NCI-H526 (cell line): Measurements from ENCODE around the gene SLC8A3.
"Not testable (repeated sequence)": the region's sequence is repeated elsewhere in the genome, so short reads cannot be mapped to it uniquely, and the experiment has no call there.

ENCODE experiments used
- DNase-seq, 2 experiments: peaks; one replicate each; lab custom pipeline; 2025; lab: John Stamatoyannopoulos, UW

Gene SLC8A3, protein sequence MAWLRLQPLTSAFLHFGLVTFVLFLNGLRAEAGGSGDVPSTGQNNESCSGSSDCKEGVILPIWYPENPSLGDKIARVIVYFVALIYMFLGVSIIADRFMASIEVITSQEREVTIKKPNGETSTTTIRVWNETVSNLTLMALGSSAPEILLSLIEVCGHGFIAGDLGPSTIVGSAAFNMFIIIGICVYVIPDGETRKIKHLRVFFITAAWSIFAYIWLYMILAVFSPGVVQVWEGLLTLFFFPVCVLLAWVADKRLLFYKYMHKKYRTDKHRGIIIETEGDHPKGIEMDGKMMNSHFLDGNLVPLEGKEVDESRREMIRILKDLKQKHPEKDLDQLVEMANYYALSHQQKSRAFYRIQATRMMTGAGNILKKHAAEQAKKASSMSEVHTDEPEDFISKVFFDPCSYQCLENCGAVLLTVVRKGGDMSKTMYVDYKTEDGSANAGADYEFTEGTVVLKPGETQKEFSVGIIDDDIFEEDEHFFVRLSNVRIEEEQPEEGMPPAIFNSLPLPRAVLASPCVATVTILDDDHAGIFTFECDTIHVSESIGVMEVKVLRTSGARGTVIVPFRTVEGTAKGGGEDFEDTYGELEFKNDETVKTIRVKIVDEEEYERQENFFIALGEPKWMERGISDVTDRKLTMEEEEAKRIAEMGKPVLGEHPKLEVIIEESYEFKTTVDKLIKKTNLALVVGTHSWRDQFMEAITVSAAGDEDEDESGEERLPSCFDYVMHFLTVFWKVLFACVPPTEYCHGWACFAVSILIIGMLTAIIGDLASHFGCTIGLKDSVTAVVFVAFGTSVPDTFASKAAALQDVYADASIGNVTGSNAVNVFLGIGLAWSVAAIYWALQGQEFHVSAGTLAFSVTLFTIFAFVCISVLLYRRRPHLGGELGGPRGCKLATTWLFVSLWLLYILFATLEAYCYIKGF

DNA sequence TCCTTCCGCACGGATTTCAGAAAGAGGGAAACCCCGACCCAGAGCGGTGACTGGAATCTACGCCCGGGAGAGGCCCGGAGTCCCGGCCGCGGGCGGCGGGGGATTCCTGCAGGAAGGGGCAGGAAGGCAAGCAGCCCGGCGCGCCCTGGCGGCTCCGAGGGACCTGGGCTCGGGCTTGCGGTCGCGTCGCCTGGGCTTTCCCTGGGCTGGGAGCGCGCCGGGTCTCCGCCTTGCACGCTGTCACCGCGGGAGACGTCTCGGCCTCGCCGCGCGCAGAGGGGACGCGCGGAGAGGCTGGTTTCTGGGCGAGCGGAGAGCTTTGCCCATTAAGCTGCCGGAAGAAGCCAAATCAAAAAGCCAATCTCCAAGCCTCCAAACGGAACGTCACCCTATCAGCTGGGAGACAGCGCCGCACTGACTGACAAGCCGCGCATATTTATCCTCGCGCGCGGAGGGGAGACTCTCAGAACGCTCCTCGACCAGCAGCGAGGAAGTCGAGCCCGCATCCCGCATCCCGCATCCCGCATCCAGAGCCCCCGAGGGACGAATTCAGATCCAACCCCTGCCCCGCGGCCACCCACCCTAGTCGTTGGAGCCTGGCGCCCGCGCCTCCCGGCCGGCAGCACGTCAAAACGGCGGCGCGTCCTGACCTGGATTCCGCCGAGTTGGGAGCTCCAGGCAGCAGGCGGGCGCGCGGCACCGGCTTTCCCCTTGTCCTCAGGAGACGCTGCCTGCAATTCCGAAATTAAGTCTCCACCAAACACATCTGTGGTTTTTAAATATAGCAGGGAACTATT, at the start of gene SLC8A3:
Gene SLC8A3, minus strand, starts transcription at position 293 of the 797 bp plus-strand sequence. CDS start 20,529 bp downstream, outside the sequence.
- peak; percentile 43 to 87 for DNase-seq

DNA sequence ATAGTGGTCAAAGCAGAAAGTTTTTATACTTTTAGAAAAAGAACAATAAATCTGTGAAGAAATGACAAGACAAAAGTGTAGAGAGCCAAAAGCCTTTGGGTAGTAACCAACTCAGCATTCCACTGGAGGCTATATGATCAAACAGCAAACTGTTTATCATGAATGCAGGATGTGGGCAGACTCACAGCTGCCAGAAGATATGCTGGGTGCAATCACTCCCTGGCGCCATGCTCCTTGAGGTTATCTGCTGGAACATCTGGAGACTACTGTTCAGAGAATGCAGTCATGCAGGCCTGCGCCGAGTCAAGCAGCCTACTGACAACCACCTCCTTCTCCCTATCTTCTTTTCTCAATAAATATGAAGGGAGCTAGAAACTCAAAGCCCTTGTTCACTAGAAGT, 49.0 kb upstream of the SLC8A3 start:
- no peak for DNase-seq

DNA sequence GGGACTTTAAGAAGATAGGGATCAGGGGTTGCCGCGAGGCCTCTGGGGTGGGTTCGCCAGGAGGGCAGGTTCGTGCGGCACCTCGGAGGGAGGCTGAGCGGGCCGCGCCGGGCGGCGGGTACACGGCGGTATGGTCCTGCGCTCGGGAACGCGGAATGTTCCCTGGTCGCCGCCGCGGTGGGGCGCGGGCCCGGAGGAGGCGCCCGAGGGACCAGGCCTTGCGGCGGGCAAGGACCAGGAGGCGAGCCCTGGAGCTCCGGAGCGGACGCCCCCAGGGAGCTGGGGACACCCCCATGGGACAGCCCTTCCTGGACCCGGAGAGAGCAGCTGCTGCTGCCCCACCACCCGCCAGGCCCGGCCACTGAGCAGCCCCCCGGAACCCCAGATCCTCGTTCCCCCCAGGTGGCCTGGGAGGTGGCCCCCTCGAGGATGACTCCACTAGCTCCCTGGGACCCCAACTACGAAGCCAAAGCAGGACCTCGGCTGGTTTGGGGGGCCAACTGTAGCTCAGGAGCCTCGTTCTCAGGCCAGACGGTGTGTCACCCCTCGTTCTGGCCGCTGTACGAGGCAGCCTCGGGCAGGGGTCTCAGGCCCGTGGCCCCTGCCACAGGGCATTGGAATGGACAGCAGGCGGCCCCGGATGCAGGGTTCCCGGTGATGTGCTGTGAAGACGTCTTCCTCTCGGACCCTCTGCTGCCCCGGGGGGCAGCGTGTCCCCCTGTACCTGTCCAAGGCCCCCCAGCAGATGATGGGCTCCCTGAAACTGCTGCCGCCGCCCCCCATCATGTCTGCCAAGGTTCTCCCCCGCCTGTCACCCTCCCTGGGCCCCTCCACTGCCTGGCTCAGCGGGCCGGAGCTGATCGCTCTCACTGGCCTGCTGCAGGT, 45.6 kb upstream of the SLC8A3 start:
- no peak for DNase-seq

DNA sequence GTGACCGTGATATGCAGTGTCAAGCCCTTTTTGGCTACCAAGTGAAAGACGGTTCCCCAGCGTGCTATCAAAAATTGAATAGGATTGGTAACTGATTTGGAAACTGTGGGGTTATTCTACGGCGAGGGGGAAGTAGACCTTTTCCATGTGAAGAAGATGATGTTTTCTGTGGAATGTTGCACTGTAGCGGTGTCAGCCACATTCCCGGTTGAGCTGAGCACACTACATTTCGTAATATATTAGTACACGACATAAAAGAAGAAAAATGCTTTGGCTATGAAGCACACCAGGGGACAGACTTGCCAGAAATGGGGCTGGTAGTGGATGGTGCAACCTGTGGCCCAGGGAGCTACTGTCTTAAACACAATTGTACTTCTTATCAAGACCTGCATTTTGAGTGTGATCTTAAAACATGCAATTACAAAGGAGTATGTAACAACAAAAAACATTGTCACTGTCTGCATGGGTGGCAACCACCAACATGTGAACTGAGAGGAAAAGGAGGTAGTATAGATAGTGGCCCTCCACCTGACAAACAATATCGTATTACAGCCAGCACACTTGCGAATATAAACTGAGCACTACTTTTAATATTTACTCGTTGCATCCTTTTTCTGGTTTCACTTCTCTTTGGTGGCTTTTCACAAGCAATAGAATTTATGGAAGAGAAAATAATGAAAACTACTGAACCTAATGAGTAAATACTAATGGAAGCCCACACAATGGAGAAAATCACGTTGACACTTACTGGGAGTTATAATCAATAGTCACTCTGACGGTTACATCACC, 43.2 kb upstream of the SLC8A3 start:
- not testable (repeated sequence) for DNase-seq

DNA sequence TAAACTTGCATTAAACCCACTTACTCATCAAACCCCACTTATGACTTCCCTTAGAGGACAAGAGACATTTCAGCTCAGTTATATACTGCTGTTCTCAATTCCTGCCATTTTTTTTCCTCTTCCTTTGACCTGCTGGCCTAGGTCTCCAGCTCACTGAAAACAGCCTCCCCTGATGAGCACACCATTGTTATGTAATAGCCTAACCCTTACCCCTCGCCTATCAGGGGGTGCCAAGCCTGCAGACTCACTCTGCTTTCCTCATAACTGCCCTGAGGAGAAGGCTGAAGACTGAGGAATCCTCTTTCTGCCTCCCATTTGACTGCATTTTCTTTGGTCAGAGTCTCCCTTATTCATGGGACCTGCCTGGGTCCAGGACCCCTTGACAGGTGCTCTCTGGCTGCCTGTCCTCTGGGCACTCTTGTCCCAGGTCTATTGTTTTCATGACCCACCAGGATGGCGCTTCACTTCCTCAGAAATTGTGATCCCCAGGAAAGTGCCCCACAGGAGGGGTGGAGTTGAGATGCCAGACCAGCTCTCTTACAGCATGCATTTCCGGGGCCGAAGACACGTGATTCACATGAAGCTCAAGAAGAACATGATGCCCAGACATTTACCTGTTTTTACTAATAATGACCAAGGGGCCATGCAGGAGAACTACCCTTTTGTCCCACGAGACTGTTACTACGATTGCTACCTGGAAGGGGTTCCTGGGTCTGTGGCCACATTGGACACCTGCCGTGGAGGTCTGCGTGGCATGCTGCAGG, 41.3 kb upstream of the SLC8A3 start:
- DNase-seq = not testable (repeated sequence)

DNA sequence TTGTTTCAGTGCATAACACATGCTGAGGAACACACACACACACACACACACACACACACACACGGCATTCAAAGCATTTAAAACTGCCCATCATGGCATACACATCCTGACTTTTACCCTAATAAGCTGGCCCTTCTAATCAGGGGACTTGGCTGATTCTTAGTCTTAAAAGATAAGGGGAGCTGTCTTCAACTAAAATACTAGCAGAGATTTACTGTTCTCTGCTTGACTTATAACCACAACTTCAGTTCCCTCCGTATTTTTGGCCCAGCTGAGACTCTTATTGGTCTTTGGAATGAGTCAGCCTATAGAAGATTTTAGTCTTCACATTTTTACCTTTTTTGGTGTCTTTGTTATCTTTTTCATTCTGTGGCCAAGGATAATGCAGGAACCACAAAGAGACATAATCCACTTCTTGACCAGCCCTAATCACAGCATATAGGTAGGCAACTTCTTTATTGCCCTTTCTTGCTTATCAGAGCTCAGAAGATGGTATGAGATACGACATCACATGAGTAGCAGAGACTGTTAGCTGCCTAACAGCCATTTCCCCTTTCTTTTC, 25.1 kb upstream of the SLC8A3 start:
- no peak for DNase-seq

DNA sequence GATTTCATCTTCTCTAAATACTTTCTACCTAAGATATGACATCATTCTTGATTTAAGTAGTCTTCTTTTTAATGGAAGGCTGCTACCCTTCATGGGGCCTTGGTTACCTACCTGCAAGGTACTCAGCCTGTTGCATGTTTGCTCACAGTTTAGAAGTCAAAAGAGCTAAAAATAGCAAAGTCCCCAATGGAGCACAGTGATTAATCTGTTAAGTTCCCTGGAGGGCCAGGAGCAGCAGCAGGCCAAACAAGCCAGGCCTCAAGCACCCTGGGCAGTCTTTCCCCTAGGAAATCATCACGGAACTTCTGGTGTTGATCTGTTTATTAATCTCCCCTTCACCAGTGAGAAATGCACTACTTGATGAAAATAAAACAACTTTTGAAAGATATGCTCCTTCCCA, 24.0 kb upstream of the SLC8A3 start:
- DNase-seq = no peak

DNA sequence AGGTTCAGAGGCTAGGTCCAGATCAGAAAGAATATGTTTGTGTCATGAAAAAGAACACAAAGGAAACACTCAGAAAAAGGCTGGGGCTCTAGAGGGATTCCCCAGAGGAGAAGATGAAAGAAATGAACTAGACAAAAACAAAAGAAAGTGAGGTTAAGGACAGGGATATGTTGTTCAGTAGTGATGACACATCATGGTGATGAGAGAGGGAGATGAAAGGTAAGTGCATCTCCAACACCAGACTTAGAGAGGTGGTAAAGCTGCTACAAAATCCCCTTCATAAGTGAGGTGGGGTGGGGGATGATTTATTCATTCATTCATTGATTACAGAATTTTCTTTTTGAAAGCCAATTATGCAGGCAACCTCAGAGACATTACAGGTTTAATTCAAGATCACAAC, 19.6 kb upstream of the SLC8A3 start:
- DNase-seq = no peak

DNA sequence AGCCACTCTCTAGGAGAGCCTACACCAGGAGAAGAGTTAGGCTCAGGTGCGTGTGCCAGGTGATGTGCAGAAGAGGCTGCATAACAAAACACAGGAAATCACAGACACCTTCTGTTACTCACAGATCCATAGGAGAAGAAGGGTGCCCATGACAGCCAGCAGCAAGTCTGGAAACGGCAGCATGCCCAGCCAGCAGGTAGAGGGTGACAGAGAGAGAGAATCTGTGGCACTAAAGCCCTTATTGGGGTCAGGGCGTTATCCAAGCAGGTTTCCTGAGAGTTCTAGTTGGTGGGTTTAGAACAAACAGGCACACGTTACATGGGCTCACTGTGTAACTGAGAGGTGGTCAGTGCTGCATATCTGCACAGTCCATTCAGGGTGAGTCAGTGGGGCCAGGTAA, 14.9 kb upstream of the SLC8A3 start:
- DNase-seq = no peak

DNA sequence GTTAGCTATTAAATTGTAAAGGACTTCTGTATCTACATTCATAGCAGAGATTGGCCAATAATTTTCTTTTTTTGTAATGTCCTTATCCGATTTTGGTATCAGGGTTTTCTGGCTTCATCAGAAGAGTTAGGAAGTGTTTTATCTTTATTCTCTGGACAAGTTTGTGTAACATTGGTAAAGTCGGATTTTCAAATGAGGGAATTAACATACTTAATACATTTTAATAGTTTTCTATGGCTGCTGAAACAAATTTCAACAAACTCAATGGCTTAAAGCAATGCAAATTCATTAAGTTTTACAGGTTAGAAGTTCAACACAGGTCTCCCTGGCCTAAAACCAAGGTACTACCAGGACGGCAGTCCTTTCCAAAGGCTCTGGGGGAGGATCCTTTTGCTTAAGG, 13.2 kb upstream of the SLC8A3 start:
- DNase-seq = no peak

DNA sequence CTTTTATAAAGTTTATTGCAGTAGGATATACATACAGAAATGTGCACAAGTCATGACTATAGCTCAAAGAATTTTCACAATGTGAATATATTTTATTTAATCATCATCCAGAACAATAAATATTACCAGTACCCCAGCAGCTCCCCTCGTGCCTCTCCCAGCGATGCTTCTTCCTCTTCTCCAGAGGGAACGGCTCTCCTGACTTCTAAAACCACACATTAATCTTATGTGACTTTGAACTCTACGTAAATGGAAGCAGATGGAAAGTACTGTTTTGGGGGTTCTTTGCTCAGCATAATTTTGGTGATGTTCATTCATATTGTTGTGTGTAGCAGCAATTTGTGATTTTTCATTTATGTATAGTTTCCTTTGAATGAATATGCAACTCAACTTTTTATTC, 4.6 kb upstream of the SLC8A3 start:
- no peak for DNase-seq

DNA sequence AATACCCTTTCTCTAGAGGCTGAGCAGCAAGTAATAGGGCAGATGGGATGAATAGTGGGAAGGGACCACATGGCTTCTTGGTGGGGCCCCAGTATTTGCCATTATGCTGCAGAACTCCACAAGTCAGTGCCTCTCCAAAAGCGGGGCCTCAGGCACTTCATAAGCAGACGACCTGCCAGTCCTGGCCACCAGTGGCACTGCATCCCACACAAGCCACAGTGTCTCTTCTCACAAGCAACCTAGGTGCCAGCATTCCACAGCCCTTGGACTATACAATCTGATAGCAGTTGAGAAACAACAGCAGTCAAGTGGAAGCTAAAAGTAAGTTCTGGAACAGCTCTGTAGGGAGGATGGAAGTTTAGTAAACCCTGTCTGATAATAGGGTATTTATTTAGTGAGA, 4.2 kb upstream of the SLC8A3 start:
- peak in 1 of 2 experiments; percentile 11 for DNase-seq

DNA sequence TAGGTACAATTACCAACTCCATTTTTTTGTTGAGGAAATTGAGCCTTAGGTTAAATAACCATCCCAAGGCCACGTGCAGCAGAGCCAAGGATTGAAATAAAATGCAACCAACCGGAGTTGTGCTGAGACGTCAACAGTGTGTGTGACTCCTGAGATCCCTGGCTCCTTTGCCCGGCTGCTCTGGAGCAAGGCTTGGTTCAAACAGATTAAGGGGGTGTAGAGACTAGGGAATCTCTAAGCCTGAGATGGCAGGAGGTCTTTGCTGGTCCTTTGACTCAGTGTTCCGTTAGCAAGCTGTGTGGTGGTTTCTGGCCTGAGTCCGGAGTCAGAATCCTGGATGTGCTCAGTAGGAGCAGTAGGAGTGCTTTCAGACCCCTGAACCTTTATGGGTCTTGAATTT, 1.4 kb upstream of the SLC8A3 start:
- no peak for DNase-seq

DNA sequence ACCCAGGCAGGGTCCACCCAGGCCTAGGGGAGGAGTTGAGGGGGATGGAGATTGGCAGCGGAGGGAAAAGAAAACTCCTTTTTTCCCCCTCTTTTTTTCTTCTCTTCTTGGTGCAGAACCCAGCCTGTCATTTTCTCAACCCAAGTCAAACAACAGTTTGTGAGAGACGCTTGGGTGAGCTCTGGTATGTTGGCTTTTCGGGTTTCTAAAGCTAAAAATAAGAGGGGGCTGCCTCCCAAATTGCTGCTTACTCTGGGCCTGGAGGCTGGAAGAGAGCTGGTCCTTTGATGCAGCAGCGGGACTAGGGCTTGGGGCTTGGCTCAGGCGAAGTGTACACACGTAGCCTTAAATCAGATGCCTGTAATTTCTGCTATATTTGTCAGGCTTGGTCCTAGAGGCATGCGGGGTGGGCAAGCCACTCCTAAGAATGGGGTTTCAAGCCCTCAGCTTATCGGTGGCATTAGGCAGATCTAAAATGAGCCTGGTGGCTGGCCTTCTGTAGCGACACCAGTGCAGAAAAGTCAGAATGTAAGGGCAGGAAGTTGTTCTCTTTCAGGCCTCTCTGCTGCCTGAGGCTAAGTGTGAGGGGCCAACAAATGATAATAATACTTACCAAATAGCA, 816 bp upstream of the SLC8A3 start:
- DNase-seq = no peak

DNA sequence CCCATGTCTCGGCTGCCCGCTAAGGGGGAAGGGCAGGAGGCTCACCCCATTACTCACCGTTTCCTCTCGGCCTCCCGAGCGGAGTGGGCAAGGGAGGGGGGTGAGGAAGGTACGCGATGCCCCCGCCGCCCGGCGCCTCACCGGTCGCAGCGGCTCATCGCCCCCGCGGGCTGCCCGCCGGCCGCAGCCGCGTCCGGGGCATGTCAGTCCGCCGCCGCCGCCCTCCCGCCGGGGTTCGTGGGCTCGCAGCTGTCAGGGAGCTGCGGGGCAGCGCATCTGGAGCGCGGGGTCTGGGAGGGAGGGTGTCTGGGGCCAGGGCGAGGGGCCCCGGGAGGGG, 461 bp downstream of the SLC8A3 start:
- DNase-seq = peak in 1 of 2 experiments; percentile 70

DNA sequence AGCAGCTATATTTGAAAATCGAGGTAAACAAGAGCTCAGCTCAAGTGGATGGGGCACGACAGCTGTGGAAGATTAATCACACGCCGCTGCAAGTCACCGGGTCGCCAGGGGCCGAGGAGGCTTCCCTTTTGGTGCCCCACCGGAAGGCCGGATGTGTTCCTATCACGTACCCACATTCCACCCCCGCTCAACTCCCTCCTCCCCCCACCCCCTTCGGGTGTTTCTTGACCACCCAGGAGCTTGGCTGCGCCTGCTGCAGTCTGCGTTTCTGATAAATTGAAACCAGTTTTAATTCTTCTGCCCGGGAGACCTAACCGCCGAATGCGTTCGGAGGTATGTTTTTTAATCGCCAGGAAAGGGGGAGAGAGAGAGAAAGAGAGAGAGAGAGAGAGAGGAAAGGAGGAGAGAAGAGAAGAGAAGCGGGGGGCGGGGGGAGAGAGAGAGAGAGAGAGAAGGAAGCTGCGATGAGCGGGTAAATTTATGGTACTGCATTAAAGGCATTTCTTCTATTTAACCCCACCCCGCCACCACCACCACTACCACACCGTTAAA, 1.8 kb downstream of the SLC8A3 start:
- no peak for DNase-seq

DNA sequence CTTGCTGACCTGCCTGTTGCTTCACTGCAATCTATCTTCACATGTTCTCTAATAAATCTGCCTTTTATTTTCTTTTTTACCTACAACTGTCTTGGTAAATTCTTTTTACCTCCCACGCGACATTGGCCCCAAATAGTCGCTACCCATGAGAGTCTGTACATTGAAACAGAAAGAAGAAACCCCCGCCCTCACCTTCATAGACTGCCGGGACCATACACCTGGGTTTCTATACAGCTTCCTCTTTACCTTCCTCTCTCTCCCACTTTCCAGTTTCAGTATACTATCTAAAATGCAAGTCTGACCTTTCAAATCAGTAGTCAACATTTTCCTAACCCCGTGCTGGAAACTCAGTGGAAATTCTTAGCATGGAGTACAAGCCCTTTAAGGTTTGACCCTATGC, 4.8 kb downstream of the SLC8A3 start:
- DNase-seq = no peak

DNA sequence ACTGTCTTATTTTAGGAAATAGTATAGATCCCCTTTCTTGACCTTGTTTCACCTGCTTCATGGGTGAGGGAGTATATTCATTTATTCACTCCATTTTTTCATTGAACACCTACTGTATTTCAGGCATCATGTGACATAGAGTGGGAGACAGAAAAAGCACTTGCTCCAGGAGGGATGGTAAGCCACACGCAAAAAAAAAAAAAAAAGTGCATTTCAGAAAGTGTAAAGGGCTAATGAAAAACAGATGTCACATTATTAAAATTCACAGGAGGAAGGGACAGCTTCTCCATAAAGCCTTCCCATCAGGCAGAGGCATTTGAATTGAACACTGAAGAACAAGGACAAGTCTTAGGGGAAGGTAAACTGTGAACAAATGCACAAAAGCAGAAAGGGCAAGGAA, 7.5 kb downstream of the SLC8A3 start:
- DNase-seq = no peak

DNA sequence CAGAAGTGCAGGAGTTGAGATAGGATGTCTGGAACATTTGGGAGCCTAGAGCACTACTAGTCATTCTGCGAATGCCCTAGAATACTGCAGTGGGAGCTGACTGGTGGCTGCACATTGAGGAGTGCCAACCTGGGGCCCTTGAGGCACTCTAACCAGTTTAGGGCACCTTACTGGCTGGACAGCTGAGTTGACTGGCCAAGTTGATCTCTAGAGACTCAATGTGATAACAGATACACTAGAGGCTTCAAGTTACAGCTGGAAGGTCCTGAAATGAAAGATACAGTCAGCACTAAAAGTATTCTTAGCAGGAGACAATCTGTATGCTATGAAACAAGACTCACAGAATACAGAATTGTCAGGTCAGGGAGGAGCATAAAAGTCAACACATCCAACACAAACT, 8.0 kb downstream of the SLC8A3 start:
- DNase-seq = no peak
